ENCODE measurements around the gene TMC8.
A peak's percentile ranks its signal among the peaks of the same experiment; 100 is the strongest.

The TMC8 gene

DNA sequence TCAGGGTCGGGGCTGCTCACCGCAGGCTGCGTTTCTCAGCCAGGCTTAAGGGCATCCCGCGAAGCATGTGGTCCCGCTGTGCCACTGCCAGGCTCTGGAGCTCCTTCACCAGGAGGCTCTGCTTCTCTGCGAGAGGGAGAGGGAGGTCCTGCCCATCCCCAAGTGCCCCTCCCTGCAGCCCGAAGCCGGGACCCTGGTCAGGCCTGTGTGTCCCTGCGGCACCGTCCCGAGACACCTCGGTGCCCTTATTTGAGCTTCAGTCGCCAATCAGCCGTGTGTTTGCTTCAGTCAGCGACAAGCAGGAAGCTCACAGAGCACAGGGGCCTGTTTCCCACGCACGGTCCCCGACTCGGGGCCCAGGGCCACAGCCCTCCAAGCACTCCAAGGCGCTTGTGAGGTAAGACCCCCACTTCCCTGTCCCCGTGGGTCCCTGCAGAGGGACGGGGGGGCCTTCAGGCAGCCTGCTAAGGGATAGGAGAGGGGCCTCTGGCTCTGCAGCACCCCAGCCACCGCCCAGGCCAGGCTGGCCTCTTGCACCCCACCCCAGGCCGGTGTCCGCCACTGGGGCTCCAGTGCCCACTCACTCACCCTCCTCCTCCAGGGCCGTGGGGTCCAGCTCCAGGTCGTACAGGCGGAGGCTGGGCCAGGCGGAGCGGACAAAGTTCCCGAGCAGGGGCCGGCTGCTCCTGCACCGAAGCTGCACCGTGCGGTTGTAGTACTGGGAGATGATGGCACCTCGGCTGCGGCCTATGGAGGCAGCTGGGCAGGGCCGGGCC lies 5.2 kb upstream of the TMC8 start:
- no peak for DNase-seq

DNA sequence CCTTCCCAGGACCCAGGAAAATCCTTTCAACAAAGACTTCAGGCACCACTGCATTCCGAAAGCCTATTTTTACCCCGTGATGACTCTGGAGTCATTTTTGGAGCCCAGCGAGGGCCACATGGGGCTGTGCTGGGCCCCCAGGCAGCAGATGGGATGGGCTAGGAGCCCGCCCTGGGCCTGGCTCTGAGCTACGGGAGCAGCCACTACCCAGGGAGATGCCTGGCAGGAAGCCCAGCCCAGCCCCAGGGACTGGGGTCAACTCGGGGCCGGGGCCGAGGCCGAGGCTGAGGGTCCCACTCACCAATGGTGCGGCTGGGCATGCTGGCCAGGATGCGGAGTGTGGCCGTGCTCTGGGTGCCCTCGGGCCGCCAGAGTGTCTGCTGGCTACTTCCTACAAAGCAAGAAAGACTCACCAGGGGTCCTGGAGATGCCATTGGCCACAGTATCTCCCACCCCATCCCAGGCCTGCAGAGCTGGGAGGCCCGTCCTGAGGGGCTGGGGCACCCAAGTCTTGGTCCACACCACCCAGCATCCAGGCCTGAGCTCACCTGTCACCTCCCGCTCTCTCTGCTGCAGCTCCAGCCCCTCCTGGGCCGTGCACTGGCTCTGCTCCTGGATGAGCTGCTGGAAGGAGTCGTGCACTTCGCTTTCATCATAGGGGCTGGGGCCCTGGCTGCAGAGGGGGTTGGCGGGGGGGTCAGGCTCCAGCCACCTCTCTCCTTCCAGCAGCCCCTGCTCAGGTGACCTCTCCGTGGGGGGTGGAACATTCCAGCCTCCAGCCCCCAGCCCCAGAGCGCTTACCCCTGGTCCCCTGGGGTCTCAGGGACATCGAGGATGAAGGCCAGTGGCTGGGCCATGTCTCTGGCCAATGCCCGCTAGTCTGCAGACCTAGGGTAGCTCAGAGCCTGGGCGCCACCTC lies 4.3 kb upstream of the TMC8 start:
- no peak for DNase-seq

DNA sequence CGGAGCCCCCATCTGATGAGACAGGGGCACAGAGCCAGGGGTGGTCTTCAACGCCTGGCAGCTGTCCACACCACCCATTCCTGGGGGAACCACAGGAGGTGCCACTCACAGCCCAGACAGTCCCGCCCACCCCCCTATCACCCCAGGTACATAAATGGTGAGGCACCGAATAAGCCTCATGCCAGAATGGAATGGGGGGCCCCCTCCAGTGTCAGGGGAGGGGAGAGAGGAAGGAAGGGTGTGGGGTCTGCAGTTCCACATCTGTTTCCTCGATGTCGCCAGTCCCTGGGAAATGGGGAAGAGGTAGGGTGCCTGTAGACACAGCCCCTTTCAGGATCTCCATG lies 3.7 kb upstream of the TMC8 start:
- no peak for DNase-seq

DNA sequence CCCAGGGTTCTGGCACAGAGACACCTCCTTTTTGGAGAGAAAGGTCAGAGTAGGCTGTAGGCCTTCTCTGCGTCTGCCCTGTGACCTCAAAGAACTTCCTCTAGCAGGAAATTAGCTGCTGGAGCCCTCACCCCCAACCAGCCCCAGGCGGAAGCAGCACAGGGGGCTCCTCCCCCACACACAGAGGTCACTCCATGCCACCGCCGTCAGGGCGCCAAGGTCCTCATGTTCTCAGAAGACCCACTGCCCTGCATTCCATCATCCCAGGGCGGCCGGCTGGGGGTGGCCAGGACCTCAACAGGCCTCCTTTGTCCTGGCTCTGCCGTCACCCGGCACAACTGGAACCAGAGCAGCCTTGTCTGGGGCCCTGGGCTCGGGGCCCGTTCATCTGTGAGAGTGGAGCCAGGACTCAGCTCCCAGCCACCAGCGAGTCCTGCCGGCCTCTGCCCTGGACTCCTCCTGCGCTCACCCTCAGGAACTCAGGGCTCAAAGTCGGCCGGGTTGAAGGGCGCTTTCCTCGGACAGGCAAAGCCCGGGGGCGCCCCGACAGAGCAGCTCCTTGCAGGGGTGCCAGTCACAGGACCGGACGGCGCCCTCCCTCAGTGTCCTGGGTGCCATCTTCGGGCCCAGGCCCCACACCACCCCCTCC lies 3.2 kb upstream of the TMC8 start:
- peak; percentile 58 for DNase-seq

DNA sequence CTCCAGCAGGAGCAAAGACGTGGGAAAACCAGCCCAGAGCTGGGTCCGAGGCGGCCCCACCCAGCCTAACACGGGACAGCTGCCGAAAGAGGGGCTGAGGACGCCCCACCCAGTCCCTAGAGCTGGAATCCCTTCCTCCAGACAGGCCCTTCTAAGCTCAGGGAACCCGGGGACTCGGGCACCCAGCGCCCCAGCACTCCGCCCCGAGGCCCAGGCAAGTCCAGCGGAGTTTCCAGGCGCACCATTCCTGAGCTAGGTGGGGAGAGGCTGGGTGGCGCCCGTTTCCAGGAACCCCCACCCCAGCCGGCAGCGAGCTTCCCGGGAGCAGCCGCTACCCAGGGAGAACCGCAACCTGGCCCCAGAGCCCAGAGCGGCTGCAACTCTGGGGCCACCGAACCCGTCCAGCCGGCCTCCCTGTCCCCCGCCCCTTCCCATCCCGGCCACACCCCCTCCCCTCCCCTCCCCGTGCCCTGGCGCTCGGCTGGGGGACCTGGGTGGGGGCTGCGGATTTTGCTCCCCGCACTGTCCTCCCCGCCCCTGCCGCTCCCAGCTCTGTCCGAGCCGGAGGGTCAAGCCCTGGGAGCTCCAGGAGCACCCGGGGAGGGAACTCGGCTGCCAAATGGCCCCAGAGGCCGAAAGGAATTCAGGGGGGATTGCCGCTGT lies 2.6 kb upstream of the TMC8 start:
- DNase-seq = no peak

DNA sequence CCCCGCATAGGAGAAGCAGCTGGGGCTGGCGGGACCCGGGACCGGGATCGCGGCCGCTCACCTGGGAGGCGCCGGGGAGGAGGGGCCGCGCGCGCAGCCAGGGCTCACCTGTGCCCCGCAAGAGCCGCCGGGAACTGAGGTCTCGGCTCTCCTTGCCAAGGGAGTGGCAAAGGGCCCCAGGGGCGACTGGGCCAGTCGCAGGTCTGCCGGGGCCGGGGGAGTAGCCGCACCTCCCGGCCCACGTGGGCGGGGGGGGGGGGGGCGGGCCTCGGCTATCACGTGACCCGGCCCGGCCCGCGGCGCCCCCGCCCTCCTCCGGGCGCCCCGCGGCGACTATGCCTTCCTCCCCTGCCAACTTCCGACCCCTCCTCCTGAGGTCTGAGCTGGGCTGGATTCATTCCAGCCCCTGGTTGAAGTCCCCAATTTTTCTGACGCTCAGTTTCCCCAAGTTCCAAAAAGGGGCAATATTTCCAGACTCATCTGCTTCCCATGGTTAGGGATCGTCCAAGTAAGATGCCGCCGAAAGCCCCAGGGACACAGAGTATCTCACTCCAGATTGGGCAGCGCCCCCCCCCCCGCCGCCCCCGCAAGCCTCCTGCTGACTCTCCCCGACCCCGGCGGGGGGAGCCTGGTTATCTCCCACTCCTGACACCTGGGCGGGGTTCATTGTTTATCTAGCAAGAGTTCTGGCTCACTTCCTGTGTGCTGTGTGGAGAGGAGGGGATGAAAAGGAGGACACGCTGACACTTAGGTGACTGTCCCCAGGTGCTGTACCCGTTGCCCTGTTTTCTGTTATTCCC lies 1.8 kb upstream of the TMC8 start, which contains the start of gene TMC6:
TSS of gene TMC6 (minus strand) at position 205 of the 800 bp plus-strand sequence. CDS start 1,923 bp downstream, outside the sequence.
- DNase-seq = peak; percentile 67

DNA sequence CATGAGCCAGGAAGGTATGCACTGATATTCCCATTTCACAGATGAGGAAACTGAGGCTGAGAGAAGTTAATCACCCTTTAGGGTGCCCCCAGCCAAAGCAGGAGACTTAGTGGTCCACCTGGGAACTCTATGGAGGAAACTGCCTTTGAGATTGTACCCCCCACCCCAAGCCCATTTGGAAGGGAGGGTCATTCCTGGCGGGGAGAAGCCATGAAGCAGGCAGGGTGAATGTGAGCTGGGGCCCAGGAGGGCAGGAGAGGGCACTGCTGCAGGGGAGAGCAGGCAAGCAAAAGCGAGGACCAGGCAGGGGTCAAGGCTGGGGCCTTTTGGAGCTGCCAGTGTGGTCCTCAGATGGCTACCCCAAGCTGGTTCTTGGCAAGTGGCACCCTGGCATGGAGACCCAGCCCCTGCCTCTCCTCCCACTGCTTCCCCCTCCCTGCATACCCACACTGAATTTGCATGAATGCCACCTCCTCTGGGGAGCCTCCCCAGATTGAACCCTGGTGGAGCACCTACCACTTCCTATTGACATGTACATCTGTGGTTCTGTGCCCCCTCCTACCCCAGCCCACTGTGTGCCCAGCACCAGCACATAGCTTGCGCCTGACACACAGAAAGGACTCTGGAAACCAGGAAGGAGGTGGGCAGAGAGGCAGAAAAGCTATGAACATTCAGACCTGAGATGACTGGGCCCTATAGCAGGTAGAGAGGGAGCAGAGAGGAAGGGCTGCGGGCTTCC lies 1.1 kb upstream of the TMC8 start:
- DNase-seq = no peak

DNA sequence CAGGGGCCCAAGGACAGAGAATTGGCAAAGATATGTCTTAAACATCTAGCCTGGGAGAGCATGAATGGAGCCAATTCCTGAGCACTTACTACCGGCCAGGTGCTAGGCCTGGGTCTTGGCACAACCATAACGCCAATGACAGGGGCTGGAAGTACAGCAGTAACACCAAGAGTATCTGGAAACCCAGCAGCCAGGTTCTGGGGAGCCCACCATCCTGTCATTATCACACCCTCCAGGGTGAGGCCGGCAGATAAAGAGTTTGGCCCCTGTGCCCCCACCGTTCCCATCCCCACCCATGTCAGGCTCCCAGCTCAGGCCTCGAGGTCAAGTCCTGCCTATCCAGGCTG lies 508 bp upstream of the TMC8 start:
- no peak for DNase-seq

DNA sequence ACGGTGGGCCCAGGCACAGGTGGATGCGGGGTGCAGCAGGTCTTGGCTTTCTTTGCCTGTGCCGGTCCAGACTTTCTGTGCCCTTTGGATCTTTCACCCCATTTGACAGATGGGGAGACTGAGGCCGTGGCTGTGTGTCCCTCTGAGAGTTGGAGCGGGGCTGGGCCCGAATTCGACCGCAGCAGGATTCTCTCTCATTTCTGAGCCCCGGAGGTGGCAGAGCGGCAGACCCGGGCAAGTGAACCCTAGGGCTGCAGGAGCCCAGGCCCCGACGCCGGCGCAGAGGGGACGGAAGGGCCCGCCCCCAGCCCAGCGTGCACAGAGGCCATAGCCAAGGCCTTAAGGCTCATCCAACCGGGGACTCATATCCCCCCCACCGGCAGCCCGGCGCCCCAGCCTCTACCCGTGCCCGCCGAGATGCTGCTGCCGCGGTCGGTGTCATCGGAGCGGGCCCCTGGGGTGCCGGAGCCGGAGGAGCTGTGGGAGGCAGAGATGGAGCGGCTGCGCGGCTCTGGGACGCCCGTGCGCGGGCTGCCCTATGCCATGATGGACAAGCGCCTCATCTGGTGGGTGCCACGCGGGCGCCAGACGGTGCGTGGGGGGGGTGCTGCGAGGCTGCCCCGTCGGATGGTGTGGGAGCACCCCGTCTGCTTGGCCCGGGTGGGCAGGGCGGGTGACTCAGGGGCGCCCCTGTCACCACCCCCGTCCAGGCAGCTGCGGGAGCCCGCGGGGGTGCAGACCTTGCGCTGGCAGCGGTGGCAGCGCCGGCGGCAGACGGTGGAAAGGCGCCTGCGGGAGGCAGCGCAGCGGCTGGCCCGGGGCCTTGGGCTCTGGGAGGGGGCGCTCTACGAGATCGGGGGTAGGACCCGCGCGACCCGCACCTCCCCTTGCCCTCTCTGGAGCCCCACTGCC lies 857 bp downstream of the TMC8 start:
- DNase-seq = peak; percentile 54

DNA sequence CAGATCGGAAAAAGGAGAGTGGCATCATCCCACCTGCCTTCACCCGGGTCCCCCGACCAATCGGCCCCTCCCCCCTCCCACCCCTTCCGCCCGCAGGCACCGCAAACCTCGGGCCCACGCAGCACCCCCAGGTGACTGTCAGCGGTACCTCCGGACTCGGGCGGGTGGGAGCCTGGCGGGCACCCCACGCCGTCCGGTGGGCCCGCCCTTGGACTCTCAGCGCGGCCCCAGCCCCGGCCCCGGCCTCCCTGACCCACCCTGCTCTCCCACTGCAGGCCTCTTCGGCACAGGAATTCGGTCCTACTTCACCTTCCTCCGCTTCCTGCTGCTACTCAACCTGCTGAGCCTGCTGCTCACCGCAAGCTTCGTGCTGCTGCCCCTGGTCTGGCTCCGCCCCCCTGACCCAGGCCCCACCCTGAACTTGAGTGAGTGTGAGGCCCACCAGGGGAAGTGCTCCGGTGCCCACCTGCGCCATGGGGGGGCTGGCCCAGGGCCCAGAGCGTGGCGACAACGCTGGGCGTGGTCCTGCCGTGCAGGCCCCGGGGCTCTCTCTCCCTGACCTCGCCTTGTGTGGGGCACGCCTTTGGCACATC lies 1.6 kb downstream of the TMC8 start:
- DNase-seq = peak; percentile 60

DNA sequence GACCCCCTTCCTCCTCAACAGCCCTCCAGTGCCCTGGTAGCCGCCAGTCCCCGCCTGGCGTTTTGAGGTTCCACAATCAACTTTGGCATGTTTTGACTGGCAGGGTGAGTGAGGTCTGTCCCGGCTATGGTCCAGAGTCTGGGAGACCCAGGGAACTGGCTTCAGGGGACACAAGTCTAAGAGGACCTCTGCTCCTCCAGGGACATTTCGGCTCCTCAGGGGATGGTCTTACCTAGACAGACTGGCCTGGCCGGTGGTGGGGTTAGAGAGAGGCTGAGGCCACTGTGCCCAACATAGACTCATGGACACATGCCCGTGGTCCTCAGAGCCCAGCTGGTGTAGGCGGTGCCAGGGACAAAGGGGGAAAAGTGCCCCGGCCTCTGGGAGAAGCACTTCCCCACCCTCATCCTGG lies 2.2 kb downstream of the TMC8 start:
- no peak for DNase-seq

DNA sequence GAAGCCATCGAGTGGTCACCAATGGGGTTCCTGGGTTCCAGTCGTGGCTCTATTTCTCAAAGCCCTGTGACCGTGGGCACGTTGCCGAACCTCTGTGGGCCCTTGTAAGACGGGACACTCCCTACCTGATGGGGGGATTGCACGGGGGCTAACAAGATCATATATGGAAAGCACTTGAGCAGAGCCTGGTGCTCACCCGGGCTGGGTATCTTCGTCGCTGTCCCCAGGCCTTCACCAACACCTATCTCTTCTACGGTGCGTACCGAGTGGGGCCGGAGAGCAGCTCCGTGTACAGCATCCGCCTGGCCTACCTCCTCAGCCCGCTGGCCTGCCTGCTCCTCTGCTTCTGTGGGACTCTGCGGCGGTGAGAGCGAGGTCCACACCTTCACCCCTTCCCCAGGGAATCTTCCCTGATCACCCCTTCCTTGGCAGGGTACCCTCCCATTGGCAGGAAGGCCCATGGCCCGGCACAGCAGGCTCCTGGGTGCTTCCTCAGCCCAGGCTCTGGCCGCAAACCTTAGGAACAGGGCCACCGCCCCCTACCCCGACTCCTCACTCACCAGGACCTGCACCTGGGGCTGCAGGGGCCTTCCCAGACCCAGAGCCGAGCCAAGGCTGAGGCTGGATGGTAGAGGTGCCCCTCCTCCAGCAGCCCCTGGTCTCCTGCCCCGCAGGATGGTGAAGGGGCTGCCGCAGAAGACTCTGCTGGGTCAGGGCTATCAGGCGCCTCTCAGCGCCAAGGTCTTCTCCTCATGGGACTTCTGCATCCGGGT lies 2.8 kb downstream of the TMC8 start:
- DNase-seq = no peak

DNA sequence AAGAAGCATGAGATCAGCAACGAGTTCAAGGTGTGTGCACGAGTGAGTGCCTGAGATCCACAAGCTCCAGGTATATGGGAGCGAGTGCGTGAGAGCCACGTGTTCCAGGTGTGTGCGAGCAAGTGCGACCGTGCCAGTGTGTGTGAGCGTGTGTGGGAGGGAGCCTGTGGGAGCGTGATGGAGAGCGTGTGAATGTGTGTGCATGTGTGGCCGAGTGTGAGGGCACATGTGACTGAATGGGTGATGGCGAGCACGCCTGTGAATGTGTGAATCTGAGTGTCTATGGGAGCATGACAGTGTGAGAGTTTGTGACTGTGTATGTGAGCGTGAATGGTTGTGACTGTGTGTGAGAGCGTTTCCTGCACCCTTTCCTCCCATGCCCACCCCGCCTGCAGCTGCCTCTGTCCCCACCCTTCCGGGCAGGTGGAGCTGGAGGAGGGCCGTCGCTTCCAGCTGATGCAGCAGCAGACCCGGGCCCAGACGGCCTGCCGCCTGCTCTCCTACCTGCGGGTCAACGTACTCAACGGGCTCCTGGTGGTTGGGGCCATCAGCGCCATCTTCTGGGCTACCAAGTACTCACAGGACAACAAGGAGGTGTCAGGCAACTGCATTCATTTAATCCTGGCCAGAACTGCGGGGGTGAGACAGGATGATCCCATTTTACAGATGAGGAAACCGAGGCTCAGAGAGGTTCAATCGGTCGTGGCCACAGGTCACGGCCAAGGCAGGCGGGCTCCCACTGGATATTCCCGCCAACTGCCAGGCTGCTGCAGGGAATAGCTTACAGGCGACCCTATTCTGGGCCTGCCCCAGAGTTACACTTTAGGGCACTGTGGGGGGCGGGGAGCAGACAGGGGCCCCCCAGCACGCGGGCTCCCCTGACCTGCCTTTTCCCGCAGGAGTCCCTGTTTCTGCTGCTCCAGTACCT lies 3.7 kb downstream of the TMC8 start:
- peak; percentile 77 for DNase-seq

DNA sequence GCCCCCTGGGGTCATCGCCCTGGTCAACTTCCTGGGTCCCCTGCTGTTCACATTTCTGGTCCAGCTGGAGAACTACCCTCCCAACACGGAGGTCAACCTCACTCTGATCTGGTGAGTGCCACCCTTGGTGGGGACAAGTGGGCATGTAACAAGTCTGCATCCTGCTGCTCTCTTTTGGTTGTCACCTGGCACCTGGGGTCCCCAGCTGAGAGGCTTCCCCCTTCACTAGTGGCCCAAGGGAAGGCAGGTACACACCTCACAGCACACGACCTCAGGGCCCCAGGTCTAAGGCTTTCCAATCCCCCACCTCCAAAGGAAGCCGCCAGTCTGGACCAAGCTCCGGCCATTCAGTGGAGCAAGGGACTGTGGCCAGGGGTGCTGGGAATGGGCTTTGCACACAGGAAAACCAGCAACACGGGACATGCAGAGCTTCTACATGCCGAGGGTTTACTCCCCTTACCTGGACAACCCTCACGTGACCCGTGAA lies 4.4 kb downstream of the TMC8 start:
- DNase-seq = no peak

DNA sequence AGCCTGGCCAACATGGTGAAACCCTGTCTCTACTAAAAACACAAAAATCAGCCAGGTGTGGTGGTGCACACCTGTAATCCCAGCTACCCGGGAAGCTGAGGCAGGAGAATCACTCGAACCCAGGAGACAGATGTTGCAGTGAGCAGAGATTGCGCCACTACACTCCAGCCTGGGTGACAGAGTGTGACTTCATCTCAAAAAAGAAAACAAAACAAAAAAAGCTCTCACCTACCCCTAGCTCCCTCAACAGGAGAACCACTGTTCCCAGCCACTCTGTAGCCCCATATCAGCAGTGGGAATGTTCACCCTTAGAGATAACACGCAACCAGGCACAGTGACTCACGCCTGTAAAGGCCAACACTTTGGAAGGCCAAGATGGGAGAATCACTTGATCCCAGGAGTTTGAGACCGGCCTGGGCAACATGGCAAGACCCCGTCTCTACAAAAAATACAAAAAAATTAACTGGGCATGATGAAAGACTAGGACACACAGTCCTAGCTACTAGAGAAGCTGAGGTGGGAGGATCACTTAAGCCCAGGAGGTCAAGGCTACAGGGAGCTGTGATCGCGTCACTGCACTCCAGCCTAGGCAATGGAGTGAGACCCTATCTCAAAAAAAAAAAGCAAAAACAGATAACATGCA lies 5.4 kb downstream of the TMC8 start:
- no peak for DNase-seq

DNA sequence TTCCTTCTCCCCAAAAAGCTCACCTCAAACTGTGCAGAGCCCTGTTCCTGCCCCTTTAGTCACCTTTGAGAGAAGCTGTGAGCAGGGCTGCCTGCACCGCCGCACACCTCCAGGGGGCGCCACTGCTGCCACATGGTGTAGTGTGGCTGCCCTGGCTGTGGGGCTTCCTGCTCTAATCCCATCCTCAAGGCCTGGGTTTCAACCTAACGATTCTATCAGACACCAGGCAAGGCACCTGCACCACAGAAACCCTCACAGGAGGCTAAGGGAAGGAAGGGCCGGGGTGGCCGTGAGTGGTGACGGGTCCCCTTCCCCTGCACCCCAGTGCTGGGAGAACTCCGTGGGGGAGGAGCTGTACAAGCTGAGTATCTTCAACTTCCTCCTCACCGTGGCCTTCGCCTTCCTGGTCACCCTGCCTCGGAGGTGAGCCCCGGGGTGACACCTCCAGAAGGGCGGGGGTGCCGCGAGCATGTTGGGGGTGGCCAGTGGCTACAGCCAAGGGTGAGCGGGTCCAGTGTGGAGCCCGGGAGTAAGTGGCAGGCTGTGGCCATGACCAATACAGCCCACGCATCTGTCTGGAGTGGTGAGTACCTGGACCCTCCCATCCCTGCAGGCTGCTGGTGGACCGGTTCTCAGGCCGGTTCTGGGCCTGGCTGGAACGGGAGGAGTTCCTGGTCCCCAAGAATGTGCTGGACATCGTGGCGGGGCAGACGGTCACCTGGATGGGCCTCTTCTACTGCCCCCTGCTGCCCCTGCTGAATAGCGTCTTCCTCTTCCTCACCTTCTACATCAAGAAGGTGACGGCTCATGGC lies 7.0 kb downstream of the TMC8 start:
- DNase-seq = peak; percentile 63
